NCI-H2196 treated with DMSO at 0.1 percent for 48 hours (cell line): ENCODE measurements around the gene ZNF552.
A peak's percentile ranks its signal among the peaks of the same experiment; 100 is the strongest.
"Not testable (repeated sequence)": the region's sequence is repeated elsewhere in the genome, so short reads cannot be mapped to it uniquely, and the experiment has no call there.

Experiments
- DNase-seq: peaks from one replicate; lab custom pipeline; 2025; ENCODE audit not compliant: unreplicated experiment; lab: John Stamatoyannopoulos, UW

ZNF552 gene

DNA sequence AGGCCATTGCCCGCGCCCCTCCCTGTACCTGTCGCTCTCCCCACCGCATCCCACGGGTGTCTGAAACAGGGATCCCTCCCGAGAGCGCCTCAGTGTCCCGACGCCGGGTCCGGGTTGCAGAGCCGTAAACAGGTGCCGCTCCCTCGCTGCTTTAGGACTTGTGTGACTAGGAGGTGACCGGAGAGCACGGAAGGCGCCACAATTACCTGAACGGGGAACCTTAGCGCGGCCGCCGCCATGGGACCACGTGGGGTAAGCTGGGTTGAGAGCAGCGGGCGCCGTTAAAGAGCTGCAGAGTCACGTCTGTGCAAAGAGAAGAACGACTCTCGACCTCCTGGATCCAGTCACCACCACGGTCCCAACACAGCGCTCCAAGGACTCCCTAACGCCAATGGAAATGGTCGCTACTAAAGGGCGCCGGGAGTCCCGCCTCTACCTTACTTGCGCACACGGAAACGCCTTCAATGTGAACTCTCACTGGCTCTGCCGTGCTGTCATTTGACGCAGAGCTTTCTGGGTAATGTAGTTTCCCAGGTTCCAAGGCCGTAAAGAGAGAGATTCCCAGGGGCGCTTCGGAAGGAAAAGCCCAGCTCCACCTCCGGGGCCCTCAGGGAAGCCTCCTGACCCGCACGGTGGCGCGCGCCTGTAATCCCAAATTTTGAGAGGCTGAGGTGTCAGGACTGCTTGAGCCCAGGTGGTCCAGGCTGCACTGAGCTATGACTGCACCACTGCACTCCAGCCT lies at the start of gene ZNF552:
Gene ZNF552, minus strand, starts transcription at position 409 of the 742 bp plus-strand sequence. Its CDS starts 170 bp downstream, at position 239.
- DNase-seq, result peak; percentile 98

DNA sequence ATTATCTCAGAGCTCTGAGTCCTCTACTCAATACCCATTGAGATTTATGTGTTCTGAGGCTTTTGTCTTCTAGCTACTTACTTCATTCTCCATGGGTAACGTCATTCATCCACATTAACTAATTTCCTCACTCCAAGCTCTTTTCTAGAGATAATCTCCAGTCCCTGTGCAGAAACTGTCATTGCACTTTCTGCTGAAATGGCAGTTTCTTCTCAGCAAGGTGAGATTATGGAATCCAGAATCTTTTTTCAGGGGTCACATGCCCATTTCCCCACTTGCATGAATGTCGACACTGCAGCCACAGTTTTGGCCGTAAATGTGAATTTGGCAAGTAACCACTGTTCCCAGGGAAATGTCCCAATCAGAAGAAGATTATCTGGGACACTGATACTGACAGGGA lies 47.6 kb upstream of the ZNF552 start:
- DNase-seq, result not testable (repeated sequence)

DNA sequence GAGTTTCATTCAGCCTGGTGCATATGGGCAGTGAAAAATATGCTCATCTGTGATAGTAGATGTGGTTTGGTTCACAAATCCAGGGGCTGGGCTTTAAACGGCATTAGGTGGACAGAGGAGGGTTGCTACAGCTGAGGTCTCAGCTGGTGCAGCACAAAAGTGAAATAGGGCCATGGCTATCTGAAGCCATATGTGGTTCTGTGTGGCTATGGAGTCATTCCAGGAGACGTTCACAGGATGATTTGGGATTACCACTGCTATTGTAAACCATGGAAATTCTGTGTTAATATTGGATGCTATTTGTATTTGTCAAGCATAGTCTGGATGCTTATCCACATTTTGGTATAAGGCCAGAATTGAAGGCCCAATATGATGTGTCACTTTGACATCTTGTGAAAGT lies 39.4 kb upstream of the ZNF552 start:
- DNase-seq, result not testable (repeated sequence)

GRCh38 chr19:57851812-57852603 lies 37.3 kb upstream of the ZNF552 start:
- not testable (repeated sequence) for DNase-seq

DNA sequence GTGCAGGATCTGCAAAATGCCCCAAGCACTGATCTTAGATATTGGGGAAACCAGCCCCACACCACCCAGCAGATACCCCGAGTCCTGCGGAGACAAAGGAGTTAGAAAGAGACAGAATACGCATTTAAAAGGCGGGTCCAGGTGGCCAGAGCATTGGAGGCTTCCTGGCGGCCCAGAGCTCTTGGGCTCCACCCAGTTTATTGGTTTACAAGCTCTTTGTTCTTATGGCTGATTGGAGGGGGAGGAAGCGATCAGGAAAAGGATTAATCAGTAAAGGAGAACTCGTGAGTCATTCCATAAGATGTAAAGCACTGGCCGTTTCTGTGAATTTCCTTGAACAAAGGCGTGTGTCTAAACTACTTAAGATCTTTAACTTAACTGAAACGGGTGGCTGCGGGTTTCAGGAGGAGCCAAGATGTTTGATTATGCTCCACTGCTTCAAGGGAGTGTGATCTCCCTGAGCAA lies 35.9 kb upstream of the ZNF552 start:
- no peak for DNase-seq

DNA sequence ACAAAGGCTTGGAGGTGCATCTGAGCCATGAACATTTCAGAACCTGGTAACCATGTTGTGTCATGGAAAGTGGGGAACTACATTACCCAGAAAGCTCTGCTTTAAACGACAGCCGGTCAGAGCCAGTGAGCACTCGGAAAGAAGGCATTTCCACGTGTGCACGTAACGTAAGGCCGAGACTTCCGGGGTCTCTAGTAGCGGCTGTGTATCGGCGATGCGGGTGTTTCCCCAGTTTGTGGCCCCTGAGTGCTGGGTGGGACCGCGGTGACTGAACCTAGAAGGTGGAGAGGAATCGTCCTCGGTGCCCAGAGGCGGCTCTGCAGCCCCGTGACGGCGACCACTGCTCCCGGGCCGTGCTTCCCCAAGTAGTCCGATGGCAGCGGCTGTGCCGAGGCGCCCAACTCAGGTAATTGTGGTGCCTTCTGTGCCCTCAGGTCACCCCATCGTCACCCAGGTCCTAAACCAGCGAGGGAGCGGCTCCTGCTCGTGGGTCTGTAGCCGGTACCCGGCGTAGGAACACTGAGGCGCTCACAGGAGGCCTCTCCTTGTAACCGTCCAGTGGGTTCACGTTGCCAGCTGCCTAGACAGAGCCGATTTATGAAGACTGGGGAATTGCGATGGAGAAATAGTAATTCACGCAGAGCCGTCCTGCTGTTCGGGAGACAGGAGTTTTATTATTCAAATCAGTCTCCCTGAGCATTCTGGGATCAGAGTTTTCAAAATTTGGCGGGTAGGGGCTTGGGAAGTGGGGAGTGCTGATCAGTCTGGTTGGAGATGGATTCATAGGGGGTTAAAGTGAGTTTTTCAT lies 35.2 kb upstream of the ZNF552 start, which contains the start of gene ZNF587:
Gene ZNF587, plus strand, starts transcription at position 194 of the 808 bp plus-strand sequence. Its CDS starts 180 bp downstream, at position 374.
- DNase-seq, result peak; percentile 51

DNA sequence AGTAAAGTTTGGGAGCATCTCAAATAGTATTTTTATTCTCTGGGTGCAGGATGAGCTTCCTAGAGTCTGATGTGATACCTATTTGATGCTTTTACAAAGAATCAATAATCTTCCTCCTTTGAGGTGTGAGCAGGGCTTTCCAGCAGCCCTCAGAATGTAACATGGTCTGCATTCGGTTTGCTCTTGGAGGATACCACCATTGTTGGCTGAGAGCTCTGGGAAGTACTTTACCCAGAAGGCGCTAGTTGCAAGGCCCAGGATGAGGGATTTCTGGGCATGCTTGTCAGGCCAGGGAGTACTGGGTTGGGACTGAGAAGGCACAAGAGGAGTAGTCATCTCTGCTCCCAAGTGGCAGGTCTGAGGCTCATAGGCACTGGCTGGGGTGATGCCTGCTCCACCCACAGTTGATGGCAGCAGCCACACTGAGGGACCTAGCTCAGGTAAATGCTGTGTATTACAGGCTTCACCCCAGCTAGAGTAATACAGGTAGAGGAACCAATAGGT lies 34.5 kb upstream of the ZNF552 start:
- DNase-seq, result not testable (repeated sequence)

GRCh38 chr19:57847164-57847563 lies 32.5 kb upstream of the ZNF552 start:
- DNase-seq, result not testable (repeated sequence)

DNA sequence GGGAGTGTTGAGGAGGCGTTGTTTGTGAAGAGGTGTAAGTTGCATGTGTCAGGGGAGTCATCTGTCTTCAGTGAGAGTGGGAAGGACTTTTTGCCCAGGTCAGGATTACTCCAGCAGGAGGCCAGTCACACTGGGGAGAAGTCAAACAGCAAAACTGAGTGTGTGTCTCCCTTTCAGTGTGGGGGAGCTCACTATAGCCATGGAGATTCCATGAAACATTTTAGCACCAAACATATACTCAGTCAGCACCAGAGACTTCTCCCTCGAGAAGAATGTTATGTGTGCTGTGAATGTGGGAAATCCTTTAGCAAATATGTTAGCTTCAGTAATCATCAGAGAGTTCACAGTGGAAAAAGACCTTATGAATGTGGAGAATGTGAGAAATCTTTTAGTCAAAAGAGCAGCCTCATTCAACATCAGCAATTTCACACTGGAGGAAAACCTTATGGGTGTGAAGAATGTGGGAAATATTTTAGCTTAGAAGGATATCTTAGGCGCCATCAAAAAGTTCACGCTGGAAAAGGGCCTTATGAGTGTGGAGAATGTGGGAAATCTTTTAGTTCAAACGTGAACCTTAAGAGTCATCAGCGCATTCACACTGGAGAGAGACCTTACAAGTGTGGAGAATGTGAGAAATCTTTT lies 26.5 kb upstream of the ZNF552 start:
- DNase-seq, result no peak

- not testable (repeated sequence) for DNase-seq
Measured at GRCh38 chr19:57838622-57839191, 24.0 kb upstream of the ZNF552 start.

DNA sequence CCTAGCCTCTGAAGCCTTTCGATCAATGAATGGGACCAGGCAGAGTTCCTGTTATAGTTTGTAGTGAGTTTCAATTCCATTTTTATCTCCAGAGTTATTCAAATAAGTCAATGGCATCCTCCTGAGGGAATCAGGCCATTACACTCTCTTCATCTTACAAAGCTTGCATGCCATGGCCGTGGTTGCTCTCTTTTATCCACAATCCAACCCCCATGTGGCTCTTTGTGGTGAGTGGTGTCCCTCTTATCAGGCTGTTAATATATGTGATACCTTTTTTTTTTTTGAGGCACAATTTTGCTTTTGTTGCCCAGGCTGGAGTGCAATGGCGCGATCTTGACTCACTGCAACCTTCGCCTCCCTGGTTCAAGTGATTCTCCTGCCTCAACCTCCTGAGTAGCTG lies 22.3 kb upstream of the ZNF552 start:
- not testable (repeated sequence) for DNase-seq

- DNase-seq, result no peak
Measured at GRCh38 chr19:57830071-57830602, 15.4 kb upstream of the ZNF552 start, which contains the start of gene ZNF587B. Gene ZNF587B (plus strand): TSS chr19:57830299. CDS start chr19:57830529, 230 bp downstream.

GRCh38 chr19:57829316-57829715 lies 14.6 kb upstream of the ZNF552 start:
- no peak for DNase-seq

GRCh38 chr19:57825511-57825910 lies 10.8 kb upstream of the ZNF552 start:
- no peak for DNase-seq

- not testable (repeated sequence) for DNase-seq
Measured at GRCh38 chr19:57823608-57824007, 8.9 kb upstream of the ZNF552 start.

- not testable (repeated sequence) for DNase-seq
Measured at GRCh38 chr19:57823155-57823554, 8.4 kb upstream of the ZNF552 start.

DNA sequence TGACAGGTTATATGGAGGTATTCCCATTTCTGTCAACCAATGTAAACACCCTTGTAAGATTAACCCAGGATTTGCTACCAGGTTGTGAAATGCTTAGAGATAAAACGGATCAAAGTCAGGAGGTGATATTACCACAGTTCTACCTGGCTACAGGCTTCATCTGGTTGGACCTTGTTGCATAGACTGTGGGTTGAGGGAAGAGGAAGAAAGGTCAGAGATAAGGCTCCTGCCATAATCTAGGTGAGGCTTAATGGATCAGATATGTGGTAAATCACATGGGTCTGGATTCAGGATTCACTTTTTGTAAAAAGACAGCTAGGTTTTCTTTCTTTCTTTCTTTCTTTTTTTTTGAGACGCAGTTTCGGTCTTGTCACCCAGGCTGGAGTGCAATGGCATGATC lies 6.8 kb upstream of the ZNF552 start:
- not testable (repeated sequence) for DNase-seq

DNA sequence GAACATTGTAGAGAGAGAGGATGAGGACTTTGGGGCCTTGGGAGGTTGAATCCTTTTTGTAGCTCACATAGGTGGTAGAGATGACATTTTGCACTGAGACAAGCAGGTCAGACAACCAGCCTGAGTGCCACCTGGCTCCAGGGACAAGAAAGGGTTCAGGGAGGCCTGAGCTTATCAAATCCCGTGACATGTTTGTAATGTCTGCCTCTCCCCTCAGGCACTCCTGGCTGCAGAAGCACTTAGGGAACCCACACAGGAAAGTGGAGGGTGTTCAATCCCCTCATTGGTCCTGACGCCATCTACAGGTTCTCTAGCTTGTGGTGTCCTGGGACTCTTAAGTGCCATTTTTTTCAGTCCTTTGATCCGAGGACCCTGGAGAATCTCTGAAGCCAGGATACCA lies 6.4 kb upstream of the ZNF552 start:
- DNase-seq, result not testable (repeated sequence)

DNA sequence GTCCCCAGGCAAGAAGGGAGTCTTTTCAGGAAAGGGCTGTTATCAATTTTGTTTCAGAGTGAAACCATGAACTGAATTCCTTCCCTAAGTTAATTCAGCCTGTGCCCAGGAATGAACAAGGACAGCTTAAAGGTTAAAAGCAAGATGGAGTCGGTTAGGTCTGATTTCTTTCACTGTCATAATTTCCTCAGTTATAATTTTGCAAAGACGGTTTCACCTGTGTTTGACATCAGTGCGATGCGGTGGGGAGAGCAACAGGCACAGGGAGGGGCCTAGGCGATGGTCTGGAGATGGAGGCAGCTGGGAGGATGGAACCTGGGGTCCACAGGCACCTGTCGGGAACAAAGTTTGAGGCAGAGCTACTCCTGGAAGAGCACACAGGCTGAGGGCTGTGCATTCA lies 5.9 kb upstream of the ZNF552 start:
- no peak for DNase-seq
